Gastrocnemius medialis (tissue), 4 donors: Measurements from ENCODE around the gene ANKLE1. TPM values are rescaled to one million over a fixed set of nuclear protein-coding genes. Genes with fewer than 3 reads are reported as not detected.

Experiments used
- ATAC-seq, 2 donors: fragments of 150-250 bp; one replicate each; pipeline ENCODE4 v1.9.1; 2016
- DNase-seq, 2 donors: peaks; one replicate each; pipeline ENCODE4 v3.0.0-alpha.2; 2019
- H3K27ac ChIP-seq, 4 donors: fragments of 200-600 bp; sonication (generic); 1 replicate in 1 of 4; 2 replicates in 3 of 4; pipeline ENCODE4 v1.5.1; 2016 to 2018; ENCODE audit warnings: mild to moderate bottlenecking in 2 of 4, moderate library complexity in 1 of 4
- H3K27me3 ChIP-seq, 3 donors: fragments of 200-600 bp; sonication (generic) in 2 of 3; 1 replicate in 1 of 3; 2 replicates in 2 of 3; pipeline versions ENCODE4 v1.5.1 to v1.6.0; 2016 to 2019; ENCODE audit warnings: mild to moderate bottlenecking in 1 of 3, moderate library complexity in 1 of 3
- H3K36me3 ChIP-seq, 2 donors: fragments of 200-600 bp; sonication (generic) in 1 of 2; one replicate each; pipeline ENCODE4 v1.5.1; 2017 to 2018
- H3K4me1 ChIP-seq, 2 donors: fragments of 200-600 bp; sonication (generic) in 1 of 2; one replicate each; pipeline ENCODE4 v1.5.1; 2016 to 2017; ENCODE audit warnings: mild to moderate bottlenecking in 2 of 2
- H3K4me3 ChIP-seq, 4 donors: fragments of 200-600 bp; sonication (generic) in 3 of 4; 1 replicate in 1 of 4; 2 replicates in 3 of 4; pipeline ENCODE4 v1.5.1; 2016 to 2019; ENCODE audit warnings: mild to moderate bottlenecking in 2 of 4
- H3K9me3 ChIP-seq, 3 donors: fragments of 200-600 bp; sonication (generic) in 2 of 3; 1 replicate in 1 of 3; 2 replicates in 2 of 3; pipeline ENCODE4 v1.5.1; 2016 to 2019
- CTCF ChIP-seq, 5 experiments: fragments of 450-650 bp in 3 of 5; fragments of 200-600 bp in 2 of 5; sonication (generic) in 2 of 5; IDR thresholded peaks in 4 of 5; conservative IDR thresholded peaks in 1 of 5; 1 replicate in 4 of 5; 2 replicates in 1 of 5; pipeline ENCODE4 v1.5.1; 2016 to 2019; ENCODE audit warnings: antibody characterized with exemption in 5 of 5, mild to moderate bottlenecking in 3 of 5, moderate library complexity in 3 of 5
- POLR2A ChIP-seq, 2 donors: fragments of 450-650 bp; IDR thresholded peaks; one replicate each; pipeline ENCODE4 v1.6.1; 2017; ENCODE audit warnings: antibody characterized with exemption in 2 of 2, mild to moderate bottlenecking in 2 of 2, moderate library complexity in 2 of 2
- in situ Hi-C, 4 donors: fragments of 200-750 bp; cut with MboI; loops; one replicate each; pipeline versions ENCODE4 v1.15.0 to v1.8.0; 2017; ENCODE audit warnings: low sequenced_read_pairs in 4 of 4
- intact Hi-C: fragments of 100-400 bp; cut with DNase I; formaldehyde crosslinking; loops from one replicate; pipeline ENCODE4 v1.15.1; 2023; ENCODE audit warnings: low total_unique reads
- total RNA-seq, 4 donors: library from RNA; depleted of rRNA; stranded (reverse); fragments of >200 nt; gene quantifications; one replicate each; pipeline versions ENCODE4 v1.1.0 to v1.2.3, GENCODE V29; 2016

Gene ANKLE1
- total RNA-seq, 4 donors from 2014 or later: 0.11 to 1.4 TPM; not detected in 2

- intact Hi-C loops: no loop called here
- Histone ChIP-seq H3K27ac (no peak overlapping the region), H3K9me3 (no peaks in the 10 kb centered on the region), H3K4me1 (no peaks in the 10 kb centered on the region), H3K27me3 (no peaks in the 10 kb centered on the region), H3K4me3 (no peak overlapping the region), H3K36me3 (no peaks in the 10 kb centered on the region)
- in situ Hi-C loops: no loop called here
- DNase-seq: no peak
- TF ChIP-seq CTCF (IDR thresholded peaks at IDR 0.05 in 4 of 5, conservative IDR thresholded peaks at IDR 0.05 in 1 of 5) (no peak), POLR2A (IDR thresholded peaks at IDR 0.05) (no peak)
- ATAC-seq: no peak
Measured at GRCh38 chr19:17327068-17327653, 45.5 kb downstream of the ANKLE1 start.

DNA sequence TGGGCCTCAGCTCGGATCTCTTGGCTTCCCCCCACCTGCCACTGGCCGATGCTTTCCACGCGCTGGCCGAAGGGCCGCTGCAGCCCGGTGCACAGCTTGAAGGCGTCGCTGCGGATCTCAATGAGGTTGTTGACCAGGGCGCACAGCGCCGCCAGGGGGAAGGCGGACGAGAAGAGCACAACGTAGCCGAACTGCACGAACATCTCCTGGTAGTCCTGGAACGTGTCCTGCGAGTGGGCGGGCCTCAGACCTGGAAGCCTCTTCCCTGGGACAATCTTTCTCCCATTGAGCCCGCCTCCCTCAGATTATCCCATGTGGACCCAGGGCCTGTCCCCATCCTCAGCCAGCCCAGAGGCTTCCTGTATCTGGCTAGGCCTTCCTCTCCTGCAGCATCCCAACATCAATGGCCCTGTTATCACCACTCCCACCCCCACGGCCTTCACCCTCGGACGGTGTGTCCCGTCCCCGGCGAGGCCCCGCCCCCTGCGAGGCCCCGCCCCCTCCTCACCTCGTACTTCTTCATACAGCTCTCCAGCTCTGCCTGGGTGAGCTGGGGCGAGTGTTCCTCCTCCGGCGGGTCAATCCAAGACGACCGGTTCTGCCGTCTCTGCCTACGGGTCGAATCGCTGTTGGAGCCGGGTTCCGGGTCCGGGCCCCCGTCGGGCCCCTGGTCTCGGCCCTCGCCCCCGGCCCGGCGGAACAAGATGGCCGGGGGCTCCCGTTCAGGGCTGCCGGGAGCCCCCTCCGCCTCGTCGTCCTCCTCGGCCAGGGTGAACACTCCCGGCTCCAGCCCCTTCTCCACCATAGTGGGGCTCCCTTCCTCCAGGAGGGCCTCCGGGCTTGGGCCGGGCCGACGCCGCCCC, 46.2 kb downstream of the ANKLE1 start:
- H3K4me3 ChIP-seq: no peak overlapping the region
- H3K36me3 ChIP-seq: no peaks in the 10 kb centered on the region
- H3K9me3 ChIP-seq: no peaks in the 10 kb centered on the region
- H3K4me1 ChIP-seq: no peaks in the 10 kb centered on the region
- TF ChIP-seq POLR2A (IDR thresholded peaks at IDR 0.05) (no peak), CTCF (IDR thresholded peaks at IDR 0.05 in 4 of 5, conservative IDR thresholded peaks at IDR 0.05 in 1 of 5) (no peak)
- no peaks in the 10 kb centered on the region for H3K27me3 ChIP-seq
- ATAC-seq (no peak), DNase-seq (no peak)
- H3K27ac ChIP-seq: no peak overlapping the region
- intact Hi-C loops (no loop called here), in situ Hi-C loops (no loop called here)

GRCh38 chr19:17328517-17329365, 47.0 kb downstream of the ANKLE1 start:
- intact Hi-C loops: no loop called here
- no peak overlapping the region for H3K4me3 ChIP-seq

More at GRCh38 chr19:17328517-17329365, 47.0 kb downstream of the ANKLE1 start:
- ATAC-seq (no peak), DNase-seq (no peak)
- TF ChIP-seq POLR2A (IDR thresholded peaks at IDR 0.05) (no peak), CTCF (IDR thresholded peaks at IDR 0.05 in 4 of 5, conservative IDR thresholded peaks at IDR 0.05 in 1 of 5) (no peak)
- no peaks in the 10 kb centered on the region for H3K27me3 ChIP-seq
- in situ Hi-C loops: no loop called here
- H3K9me3 ChIP-seq: no peaks in the 10 kb centered on the region
- no peaks in the 10 kb centered on the region for H3K36me3 ChIP-seq
- no peak overlapping the region for H3K27ac ChIP-seq
- peaks cover 0 to 1% of the 10 kb centered on the region in 2 donors for H3K4me1 ChIP-seq
